Activated CD8-positive, alpha-beta memory T cell treated with anti-CD3 and anti-CD28 coated beads for 24 hours (primary cell): ENCODE measurements around the gene CCNJL.
"Not testable (repeated sequence)": the region's sequence is repeated elsewhere in the genome, so short reads cannot be mapped to it uniquely, and the experiment has no call there.

Experiments used
- DNase-seq: peaks from one replicate; pipeline ENCODE4 v3.0.0-alpha.2; 2020

Gene CCNJL

GRCh38 chr5:160260881-160261815 is 51.2 kb downstream of the CCNJL start:
- no peak for DNase-seq

- DNase-seq: no peak
Observed at GRCh38 chr5:160260006-160260775, 52.2 kb downstream of the CCNJL start.

- no peak for DNase-seq
Observed at GRCh38 chr5:160259341-160259740, 53.0 kb downstream of the CCNJL start.

- DNase-seq: no peak
Observed at GRCh38 chr5:160254706-160255105, 57.7 kb downstream of the CCNJL start.

DNA sequence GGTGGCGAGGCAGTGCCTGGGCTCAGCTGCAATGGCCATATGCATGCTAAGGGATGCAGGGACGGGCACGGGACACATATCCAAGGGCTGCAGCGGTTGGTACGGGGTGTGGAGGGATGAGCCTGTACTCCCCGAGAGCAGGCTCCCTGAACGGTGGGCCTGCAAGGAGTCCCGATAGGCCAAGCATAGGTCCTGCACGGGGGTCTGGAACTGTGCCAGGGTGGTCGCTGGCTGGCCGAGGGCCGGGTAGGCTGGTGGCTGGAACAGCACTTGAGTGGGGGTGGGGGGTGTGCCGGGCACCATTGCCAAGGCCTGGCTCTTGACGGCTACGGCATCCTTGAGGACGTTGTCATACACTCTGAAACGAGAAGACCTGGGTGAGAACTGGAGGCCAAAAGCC is 58.9 kb downstream of the CCNJL start:
- no peak for DNase-seq

GRCh38 chr5:160252916-160253315 is 59.4 kb downstream of the CCNJL start:
- no peak for DNase-seq

DNA sequence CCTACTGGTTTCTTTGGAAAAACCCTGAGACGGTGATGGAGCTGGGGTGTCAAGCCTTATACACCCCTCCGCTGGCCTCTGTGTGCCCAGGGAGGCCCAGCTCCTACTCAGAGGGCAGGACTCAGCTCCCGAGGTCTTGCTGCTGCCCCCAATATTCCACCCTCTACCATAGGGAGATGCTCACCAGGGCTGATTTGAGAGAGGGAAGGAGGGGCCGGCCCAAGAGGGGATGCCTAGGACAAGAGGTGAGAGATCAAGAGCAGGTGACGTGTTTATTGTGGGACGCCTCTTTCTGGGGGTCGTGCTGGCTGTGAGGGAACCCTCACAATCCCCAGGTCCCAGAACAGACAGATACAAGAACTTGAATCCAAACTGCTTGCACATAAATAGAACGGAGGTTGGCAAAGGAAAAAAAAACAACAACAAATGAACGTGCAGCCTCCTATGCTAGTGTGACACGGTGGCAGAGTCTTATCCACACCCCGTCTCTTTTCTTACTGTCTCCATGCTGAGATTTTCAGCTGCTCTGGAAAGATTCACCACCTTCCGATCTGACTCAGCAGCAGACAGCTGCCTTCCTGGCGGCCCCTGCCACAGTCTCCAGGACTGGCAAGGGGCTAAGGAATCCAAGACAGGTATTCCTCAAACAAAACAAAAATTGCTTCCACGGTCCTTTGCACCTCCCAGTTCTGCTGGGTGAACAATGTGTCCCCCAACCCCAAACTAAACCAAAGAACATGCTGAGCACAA is 60.8 kb downstream of the CCNJL start:
- no peak for DNase-seq

DNA sequence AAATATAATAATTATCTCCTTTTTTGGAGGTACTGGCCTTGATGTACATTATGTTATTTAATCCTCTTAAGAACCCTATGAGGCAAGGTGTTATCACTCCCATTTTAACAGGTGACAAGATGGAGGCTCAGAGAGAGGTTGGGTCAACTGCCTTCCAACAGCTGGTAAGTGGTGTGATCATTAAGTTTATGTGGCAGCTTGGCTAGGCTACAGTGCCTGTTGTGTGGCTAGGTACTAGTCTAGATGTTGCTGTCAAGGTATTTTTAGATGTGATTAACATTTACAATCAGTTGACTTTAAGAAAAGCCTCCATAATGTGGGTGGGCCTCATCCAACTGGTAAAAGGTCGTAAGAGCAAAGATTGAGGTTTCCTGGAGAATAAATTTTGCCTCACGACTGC is 61.5 kb downstream of the CCNJL start:
- no peak for DNase-seq

DNA sequence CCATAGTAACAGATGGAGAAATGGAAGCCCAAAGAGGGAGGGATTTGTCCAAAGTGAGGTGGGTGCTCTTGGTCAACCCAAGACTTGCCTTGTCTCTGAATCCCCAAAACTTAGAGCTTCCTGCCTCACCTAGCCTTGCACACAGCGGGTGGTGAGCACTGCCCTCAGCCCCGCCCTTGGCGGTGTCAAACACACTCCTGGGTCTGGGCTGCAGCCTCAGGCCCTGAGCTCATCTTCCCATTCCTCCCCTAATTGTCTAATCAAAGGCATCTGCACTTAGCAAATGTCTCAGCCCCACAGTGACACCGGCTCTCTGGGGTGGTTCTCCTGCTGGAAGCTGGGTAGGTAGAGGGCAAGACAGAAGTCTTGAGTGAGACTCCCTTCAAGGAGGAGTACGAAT is 62.1 kb downstream of the CCNJL start:
- DNase-seq: no peak

- not testable (repeated sequence) for DNase-seq
Observed at GRCh38 chr5:160249570-160249969, 62.8 kb downstream of the CCNJL start.

- no peak for DNase-seq
Observed at GRCh38 chr5:160245506-160246086, 66.8 kb downstream of the CCNJL start.

DNA sequence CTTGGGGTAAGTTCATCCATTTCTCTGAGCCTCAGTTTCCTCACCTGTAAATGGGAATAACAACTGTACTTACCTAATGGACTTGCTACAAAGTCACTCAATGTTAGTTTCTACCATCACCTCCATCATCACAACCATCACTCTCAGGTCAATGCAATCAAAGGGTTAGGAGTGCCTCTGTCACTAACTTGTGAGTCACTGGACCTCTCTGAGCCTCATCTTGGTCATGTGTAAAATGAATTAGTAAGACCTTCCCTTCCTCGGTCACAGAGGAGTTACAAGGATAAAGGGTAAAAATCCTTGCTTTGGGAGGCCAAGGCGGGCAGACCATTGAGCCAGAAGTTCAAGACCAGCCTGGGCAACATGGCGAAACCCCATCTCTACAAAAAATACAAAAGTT is 70.2 kb downstream of the CCNJL start:
- no peak for DNase-seq

DNA sequence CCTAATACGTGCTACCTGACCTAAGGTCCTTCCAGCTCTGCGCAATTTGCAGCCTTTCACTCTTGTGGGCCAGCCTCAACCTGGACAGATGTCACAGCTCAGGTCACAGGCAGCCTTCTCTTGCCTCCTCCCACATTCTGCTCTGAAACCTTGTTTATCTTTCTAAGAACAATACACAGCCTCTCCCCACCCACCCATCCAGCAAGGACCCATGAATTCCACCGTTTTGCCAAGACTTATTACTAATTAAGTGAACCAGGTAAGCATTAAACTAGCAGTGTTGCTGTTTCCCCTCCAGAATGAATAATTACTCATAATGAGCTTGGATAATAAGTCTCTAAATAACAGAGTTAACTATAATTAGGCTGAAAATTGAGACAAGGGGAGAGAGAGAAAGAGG is 72.0 kb downstream of the CCNJL start:
- DNase-seq: no peak

- DNase-seq: no peak
Observed at GRCh38 chr5:160237571-160238093, 74.7 kb downstream of the CCNJL start.

GRCh38 chr5:160235731-160236130 is 76.6 kb downstream of the CCNJL start:
- DNase-seq: no peak

GRCh38 chr5:160233215-160233614 is 79.1 kb downstream of the CCNJL start:
- DNase-seq: no peak

DNA sequence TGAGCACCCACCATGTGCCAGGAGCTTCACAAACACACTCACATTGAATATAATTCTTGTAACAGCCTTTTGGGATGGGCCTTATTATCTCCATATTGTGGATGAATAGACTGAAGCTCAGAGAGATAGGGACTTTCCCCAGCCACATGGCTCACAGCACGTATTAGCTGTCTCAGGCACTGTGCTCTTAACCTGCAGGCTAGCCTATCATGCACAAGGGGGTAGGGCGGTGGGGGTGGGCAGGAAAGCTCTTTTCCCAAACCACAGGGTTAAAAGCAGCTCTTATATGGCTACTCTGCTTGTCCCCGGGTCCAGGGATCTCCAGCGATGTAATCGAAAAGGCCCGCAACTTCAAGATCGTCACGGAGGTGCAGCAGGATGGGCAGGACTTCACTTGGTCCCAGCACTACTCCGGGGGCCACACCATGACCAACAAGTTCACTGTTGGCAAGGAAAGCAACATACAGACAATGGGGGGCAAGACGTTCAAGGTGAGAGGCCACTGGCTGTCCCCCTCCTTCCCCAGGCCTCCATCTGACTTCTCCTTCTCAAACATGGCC is 80.5 kb downstream of the CCNJL start:
- DNase-seq: no peak

DNA sequence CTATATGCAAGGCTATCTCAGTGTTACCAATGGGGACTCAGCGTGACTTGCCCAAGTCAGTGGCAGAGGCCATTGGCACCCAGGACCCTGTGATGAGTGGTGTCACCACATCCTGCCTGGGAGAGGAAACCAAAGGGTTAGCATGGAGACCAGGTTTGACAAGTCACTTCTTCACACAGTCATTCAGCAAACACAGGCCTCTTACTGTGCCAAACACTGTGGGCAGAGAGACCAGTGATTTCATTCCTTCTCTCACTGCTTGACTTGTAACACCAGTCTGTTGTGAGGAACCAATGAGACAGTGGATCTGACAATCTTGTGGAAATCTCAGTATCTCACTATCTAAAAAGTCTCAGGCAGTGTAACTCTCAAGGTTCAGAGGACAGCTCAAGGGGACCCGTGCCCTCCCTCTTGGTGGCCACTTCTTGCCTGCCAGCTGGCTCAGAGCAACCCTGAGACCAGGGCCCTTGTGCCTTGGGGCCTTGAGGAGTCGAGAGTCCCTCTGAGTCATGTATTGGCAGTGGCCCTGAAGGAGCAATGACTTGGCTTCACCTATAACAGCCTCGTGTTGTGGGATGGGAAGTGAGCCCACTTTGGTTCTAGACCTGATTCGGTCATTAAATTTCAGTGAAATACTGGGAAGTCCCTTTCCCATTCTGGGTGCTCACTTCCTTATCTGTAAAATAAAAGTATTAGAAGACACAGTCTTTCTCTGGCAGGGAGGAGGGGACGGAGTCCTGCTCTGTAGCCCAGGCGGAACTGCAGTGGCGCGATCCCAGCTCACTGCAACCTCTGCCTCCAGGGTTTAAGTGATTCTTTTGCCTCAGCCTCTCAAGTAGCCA is 81.5 kb downstream of the CCNJL start:
- no peak for DNase-seq

DNA sequence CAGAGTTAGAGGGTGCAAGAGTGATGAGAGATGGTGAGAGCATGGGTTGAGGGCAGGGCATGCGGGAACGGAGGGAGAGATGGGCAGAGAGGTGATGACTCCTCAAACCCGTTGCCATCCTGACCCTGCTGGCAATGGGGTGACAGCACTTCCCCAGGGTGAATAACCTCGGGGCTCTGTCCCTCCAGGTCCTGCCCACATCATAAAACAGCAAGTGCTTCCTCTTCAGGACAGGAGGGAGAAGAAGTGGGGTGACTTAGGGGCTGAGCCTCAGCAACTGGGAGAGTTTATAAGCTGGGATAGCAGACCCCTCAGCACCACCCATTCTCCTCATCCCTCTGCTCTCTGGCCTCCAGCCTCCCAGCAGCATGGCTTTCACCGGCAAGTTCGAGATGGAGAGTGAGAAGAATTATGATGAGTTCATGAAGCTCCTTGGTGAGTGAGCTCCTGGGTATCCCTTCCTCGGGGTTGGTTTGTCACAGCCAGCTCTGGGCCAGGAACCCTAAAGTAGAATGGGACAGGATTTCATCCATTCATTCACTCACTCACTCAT is 83.1 kb downstream of the CCNJL start, which contains the start of gene FABP6:
TSS of gene FABP6 (plus strand) at position 317 of the 553 bp plus-strand sequence. CDS start at position 369, 52 bp downstream.
- no peak for DNase-seq

DNA sequence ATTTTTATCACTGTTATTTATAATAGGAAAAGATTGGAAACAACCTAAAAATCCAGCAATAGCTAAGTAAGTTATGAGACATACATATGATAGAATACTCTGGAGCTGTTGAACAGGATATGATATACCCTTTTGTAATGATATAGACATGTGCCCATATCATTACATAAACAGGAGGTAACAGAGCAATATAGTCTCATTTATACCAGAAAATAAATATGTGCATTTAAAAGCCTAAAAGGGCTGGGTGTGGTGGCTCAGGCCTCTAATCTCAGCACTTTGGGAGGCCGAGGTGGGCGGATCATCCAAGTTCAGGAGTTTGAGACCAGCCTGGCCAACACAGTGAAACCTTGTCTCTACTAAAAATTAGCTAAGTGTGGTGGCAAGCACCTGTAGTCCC is 85.4 kb downstream of the CCNJL start:
- no peak for DNase-seq

- DNase-seq: no peak
Observed at GRCh38 chr5:160221082-160221481, 91.3 kb downstream of the CCNJL start.
